GM21737 (cell line): Measurements from ENCODE around the gene STMND1.

ENCODE experiments used
- ATAC-seq: cut with Tn5 transposase; IDR thresholded peaks from one replicate; pipeline ENCODE4 v1.9.1; 2021; ENCODE audit warnings: mild to moderate bottlenecking, moderate library complexity; ENCODE audit not compliant: unreplicated experiment

The STMND1 gene

DNA sequence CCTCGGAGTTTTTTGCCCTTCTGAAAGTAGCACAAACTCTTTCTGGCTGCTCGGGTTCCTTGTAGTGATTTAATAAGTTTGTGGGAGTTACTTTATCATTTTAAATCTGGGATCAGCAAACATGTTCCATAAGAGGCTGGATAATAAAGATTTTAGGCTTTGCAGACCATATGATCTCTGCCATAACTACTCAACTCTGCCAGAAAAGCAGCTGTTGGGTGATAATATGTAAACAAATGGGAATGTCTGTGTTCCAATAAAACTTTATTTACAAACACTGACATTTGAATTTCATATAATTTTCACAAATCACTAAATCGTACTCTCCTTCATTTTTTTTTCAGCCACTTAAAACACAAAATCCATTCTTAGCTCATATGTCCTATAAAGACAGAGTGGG lies 3.9 kb upstream of the STMND1 start:
- no peak for ATAC-seq

DNA sequence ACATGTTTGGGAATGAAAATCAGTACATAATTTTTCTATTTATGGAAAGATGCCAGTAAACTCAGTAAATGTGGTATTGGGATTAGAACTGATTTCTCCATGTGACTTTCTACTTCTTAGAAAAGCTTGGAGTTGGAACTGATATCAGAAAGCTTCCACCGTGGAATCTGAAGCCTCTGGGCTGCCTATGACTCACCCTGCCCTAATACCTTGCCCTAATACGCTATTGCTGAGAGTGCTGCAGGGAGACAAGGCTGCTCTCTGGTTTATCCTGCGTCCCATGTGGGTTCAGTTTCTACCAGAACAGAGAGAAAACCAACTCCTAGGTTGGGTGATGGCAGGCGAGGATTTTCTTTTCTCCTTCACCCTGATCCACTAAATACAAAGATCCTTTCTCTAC lies 3.3 kb upstream of the STMND1 start:
- no peak for ATAC-seq

DNA sequence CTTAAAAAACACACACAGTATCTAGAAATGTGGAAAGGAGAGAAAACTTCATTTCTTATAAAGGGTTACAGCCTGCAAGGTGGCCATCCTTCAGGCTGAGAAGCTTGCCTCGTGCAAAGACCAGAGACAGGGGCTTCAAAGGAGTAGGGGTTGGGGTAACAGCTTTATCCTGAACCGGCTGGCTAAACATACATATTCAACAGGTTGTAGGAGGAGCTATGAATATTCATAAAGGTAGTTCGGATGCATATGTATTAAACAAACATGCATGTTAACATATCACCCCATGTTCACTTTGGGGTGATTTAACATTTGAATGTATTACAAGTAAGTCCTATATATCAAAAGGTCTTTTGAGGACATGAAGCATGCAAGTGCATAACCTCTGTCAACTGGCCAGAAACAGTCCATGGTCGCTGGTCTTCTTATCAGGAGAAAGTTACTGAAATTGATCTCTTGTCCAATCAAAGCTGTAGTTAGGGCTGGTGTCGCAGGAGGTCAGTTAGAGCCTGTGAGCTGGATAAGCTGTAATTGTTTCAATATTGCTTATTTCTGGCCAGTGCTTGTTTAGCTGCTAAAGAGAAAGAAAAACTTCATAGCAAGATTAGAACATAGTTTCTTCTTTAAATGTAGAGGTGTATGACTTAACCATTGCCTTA lies 2.3 kb upstream of the STMND1 start:
- no peak for ATAC-seq

DNA sequence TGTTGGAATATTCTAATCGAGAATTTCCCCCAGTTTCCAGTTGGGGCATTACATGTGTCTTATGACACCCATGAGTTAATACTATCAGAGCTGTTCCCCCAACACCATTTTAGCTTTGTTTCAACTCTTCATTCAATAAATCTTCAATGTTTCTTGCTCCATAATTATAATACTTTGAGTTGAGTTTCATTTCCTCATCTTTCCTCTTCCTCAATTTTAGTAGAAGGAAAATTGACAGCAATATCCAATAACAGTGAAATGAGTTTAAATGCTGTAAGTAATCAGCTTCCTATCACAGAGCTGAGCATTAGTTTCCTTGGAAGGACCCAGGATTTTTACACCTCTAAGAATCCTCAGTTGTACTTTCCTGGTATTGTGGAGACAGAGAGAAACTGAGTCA lies 1.0 kb upstream of the STMND1 start:
- no peak for ATAC-seq

DNA sequence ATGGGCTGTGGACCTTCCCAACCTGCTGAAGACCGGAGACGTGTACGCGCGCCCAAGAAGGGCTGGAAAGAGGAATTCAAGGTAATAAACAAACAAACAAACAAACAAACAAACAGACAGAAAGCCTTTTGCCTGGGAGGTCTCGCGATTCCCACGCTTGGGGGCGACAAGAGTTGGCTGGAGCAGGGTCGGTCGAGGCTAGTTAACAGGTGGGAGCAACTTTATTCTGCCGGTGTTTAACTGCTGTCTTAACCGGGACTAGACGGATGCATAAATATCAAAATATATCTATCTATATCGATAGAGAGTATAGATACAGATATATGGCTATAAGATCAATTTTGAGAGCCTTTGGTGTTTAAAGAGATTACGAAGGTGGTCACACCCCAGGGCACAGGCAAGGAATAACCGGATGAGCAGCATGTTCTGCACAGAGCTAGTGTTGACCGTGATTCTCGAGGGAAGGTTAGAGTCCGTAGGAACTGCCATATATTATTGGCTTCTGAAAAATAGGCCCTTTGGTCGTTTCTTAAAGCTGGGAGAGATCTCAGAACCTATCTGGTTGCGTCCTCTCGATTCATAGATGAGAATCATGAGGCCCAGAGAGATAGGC lies 514 bp downstream of the STMND1 start:
- ATAC-seq: no peak

DNA sequence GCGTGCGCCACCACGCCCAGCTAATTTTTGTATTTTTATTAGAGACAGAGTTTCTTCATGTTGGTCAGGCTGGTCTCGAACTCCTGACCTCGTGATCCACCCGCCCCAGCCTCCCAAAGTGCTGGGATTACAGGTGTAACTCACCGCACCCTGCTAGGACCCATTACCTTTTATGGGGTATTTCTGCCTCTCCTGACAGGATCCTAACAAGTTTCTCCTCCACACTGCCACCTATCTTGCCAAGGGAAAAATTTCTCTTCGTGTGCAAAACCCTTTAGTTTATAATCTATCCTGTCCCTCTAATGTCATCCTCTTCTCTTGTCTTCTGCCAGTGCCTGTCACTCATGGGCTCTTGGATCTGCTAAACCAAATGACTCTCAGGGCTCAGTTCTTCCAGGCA lies 1.9 kb downstream of the STMND1 start:
- no peak for ATAC-seq

DNA sequence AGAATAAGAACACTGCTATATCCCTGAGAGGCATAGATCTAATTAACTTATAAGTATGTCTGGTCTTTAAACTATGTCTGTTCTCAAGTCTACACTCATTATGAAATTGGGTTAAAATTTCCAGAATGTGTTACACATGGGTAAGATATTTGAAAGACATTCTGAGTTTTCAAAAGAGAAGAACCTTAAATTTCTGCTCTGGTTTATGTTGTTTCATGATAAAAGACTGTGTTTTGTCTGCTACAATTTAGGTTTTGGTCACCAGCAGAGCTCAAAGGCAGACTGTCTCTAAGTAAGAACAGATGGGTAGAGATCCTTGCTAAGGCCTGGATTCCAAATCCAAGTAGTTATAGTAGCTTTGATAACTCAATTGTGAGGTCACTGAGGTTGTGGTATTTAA lies 6.0 kb downstream of the STMND1 start:
- no peak for ATAC-seq

DNA sequence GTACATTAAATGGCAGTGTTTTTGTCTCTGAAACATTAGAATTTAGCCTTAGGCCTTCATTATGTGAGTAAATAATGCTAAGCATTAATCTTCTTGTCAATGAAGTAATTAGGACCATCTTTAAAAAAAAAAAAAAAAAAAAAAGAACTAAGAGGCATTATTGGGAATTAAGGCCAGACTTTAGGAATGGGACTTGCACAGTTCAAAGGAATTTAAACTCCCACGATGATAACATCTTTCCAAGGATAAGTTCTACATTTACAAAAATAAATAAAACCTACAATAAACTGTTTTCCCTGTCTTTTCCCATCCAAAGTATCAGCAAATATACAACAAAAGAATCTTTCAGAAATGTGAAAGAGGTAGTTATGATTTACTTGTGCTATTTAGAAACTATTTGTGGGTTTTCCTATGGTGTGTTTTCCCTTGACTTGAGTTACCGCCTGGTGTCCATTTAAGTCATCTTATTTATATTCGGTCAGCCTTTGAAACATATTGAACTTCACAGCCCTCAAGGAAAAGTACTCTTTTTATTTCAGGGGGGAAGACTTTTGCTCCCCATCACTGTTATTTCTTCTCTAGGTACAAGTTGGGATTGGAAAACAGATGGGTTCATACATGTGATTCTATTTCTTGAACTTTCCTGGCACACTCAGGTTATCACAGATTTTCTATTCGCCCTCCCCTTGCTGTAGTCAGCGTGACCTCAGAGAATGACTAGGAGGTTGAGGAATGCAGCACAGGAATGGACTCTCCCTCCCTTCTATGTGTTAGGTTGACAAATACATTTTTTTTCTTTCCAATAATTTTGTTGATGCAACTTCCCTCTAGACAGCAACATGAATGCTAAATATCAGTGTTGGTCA lies 13.6 kb downstream of the STMND1 start:
- no peak for ATAC-seq

DNA sequence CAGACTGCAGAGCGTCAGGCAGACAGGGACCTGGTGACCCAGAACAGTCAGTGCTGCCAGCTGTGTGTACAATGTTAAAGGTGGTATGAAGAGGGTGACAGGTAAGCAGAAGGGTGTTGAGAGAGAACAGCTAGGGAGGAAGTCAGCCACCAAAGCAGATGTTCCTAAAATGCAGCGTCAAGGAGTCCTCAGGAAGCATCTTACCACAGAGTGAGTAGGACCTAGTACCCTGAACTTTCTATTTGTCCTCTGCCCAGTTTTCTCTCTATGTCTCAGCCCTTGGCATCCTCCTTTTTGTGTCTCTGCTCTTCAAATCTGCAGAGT lies 14.2 kb downstream of the STMND1 start:
- no peak for ATAC-seq

DNA sequence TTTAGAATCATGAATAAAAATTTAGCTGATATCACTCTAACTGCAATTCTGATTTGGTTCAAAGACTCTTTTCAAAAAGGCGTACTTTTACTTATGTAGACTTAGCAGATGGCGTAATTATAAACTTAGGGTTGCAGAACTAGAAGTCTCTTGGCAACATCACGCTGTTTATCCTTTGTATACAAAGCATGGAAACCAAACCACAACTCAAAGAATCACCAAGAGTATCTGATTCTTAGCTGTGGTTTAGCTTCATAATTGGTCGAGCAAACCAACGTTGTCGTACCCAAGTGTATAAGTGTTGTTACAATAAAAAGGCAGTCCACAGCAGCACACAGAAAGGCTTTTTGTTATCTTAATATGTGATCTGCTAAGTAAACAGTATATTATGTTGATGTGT lies 18.2 kb downstream of the STMND1 start:
- no peak for ATAC-seq

DNA sequence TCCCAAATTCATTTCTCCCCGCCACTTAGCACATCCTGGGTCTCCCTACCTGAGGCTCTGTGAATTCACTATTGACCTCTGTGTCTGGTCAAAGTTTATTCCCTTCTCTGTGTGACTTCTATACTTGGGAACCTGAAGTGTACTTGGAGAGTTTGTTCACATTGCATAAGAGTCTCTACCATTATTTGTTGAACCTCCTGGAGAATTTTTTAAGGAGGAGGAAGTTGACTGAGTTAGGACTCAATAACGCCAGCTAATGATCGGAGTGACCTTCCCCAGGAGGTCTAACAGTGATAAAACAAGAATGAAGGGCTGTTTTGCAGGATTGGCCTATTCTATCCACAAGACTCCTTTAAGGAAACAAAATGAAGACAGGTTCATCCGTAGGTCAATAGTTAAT lies 23.6 kb downstream of the STMND1 start:
- no peak for ATAC-seq

DNA sequence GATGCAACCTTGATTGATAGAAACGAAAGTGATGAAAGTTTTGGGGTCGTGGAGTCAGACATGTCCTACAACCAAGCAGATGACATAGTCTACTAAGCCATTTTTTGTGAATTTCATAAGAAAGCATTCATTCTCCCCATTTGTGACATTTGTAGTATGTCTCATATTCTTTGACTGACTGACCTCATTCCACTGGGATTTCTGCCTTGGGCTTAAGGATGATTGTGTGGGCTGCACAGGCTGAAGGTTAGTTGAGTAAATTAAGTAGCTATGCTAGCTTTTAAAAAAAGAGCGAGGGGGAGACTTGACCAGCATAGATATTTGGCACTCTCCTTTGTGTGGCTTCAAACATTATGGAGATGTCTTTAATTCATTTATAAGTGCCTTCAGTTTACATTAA lies 28.9 kb downstream of the STMND1 start:
- no peak for ATAC-seq

DNA sequence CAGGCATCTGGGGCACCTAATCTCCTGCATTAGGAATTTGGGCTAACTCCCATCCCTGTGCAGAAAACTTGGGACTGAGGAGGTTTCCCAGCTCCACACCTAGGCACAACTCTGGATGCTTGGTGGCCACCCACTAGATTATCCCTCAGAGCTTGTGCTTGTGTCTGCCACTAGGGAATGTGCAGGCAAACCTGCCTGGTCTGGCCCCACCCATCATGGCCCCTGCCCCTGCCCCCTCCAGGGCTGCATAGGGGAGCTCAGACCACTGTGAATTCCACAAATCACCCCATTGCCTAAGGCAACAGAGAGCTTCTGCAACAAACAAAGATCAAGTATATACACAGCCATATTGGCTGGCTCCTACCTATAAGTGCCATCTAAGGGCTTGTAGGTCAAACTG lies 31.1 kb downstream of the STMND1 start:
- no peak for ATAC-seq

DNA sequence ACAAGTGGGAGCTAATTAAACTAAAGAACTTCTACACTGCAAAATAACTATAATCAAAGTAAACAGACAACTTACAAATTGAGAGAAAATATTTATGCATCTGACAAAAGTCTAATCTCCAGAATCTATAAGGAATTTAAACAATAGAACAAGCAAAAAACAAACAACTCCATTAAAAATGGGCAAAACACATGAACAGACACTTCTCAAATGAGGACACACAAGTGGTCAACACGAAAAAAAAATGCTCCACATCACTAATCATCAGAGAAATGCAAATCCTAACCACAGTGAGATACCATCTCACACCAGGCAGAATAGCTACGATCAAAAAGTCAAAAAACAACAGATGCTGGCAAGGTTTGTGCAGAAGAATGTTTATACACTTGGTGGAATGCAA lies 36.2 kb downstream of the STMND1 start:
- ATAC-seq: no peak

DNA sequence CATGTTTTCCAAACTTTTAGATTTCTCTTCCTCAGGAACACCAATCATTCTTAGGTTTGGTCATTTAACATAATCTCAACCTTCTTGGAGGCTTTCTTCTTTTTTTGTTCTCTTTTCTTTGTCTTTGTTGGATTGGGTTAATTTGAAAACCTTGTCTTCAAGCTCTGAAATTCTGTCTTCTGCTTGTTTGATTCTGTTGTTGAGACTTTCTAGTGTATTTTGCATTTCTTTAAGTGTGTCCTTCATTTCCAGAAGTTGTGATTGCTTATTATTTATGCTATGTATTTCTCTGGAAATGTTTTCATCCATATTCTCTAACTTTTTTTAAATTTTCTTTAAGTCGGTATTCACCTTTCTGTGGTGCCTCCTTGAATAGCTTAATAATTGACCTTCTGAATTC lies 42.2 kb downstream of the STMND1 start:
- ATAC-seq: no peak

DNA sequence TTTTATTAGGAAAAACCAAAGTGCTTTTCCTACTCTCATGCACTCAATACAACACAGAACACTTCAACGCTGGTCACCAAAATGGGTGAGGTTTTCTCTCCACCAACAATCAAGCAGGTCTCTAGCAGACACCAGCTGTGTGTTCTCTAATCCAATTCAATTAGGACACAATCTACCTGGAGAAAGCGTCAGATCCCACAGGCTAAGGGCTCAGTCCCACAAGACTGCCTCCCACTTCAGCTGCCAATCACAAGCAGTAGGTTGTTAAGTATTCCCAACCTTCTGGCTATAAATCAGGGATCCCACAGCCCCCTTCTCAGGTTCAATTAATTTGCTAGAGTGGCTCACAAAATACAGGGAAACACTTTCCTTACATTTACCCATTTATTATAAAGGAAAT lies 47.7 kb downstream of the STMND1 start:
- no peak for ATAC-seq

DNA sequence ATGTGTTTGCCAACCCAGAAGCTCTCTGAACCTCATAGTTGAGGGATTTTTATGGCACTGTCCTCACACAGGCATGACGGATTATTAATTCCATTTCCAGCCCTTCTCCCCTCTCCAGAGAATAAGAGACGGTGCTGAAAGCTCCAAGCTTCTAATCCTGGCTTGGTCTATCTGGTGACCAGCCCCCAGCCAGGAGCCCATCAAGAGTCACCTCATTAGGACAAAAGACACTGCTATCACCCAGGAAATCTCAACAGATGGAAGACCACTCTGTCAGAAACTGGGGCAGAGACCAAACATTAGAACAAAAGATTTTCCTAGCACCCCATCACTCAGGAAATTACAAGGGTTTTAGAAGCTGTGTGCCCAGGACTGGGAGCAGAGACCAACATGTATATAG lies 48.2 kb downstream of the STMND1 start:
- no peak for ATAC-seq

DNA sequence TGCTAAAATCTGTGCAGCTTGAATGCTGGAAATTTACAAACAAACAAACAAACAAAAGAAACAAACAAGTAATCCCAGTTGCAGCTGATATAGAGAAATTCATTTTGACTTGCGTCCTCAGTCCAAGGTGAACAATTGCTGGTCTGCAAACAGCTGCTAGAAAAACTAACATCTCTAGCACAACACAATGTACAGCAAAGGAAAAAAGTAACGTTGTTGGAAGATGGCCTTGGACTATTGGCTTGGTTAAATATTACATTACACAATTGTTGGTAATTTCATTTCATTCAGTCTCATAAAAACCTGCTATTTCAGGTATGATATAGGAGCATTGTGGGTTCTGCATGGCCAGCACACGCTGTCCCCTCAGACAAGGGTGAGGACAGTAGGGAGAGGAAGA lies 50.0 kb downstream of the STMND1 start:
- ATAC-seq: no peak

DNA sequence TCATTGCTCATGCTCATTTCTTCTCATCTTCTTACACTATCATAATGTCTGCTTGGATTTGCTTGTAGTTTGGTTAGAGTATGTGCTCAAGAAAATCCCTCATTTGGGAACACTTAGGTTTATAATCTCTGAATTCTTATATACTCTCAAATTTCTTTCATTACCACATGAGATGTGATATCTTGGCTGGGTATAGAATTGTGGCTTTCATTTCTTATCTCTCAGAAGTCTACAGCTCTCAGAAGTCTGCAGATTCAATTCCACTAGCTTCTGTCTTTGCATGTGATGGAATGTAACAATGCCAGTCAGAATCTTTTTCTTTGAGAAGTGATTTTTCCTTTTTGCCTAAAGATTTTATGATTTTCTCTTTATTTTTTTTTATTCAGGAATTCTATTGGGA lies 50.9 kb downstream of the STMND1 start:
- no peak for ATAC-seq

DNA sequence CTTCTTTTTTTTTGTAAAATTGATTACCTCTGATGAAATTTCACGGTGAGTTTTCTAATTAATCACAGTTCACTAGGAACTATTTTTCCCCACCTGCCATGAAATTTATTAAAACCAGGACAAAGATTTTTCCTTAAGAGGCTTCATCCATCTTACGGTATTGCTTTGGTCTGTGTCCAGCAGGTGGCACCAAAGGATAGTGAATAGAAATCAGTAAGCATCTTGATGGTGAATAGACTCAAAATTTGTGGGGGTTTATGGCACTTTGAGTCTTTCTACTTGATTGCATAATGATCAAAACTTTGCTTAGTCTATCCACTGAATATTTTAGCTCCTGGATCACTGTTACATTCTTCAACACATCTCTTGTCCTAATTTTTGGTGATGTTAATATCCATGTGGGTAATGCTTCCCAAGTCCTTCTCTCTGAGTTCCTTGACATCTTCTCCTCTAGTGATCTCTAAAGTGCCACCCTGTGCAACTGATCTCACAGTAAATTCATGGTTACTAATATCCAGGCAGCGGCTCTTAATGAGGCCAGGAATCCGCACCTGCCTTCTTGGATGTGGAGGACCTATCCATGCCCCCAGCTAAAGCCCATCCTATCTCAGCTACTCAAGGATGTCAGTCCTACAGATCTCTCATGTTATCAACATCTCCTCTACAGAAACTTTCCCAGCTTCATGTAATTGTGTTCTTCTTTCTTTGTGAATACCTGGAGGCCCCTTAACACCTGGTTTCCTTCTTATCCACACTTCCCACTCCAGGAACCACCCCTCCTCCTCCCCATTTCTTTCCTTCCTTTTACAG lies 54.5 kb downstream of the STMND1 start:
- no peak for ATAC-seq

DNA sequence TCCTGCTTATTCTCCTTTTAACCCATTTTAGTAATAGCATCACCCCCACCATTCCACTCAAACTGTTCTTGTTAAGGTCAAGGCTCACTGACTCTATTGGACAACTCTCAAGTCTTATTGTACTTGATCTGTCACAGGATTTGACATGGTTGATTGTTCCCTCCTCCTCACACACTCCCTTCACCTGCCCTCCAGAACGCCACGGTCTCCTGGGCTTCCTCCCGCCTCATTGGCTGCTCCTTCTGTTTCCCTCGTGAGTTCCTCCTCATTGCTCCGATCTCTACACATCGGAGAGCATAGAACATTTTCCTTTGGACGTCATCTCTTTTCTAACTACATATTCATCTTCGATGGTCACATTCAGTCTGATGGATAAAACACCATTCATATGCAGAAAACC lies 55.1 kb downstream of the STMND1 start:
- ATAC-seq: no peak

DNA sequence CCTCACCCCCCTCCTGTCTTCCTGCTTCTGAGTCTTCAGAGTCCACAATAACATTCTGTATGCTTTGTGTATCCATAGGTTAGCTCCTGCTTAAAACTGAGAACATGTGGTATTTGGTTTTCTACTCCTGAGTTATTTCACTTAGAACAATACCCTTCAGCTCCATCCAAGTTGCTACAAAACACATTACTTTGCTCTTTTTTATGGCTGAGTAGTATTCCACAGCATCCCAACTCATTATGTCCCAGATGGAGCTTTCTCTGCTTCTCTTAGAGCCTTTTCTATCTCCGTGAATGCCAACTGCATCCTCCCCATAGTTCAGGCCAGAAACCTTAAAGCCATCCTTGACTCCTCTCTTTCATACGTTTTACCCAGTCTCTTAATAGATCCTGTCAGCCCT lies 55.8 kb downstream of the STMND1 start:
- no peak for ATAC-seq
